OCI-LY7 (cell line): Measurements from ENCODE around the gene FAM217A. TPM values are rescaled to one million over a fixed set of nuclear protein-coding genes. Genes with fewer than 3 reads are reported as not detected.

Source experiments
- BruUV-seq: library from RNA; stranded (reverse); fragments of 400-500 nt; replicated peaks from 2 replicates; lab custom pipeline; 2021; lab: Mats Ljungman, UMichigan
- CTCF ChIA-PET: fragments of 300-600 bp; sonication (Branson Sonifier 250); formaldehyde crosslinking; loops from one replicate; lab custom pipeline; 2022; ENCODE audit warnings: antibody characterized with exemption; ENCODE audit not compliant: unreplicated experiment; lab: Charles Lee
- POLR2A ChIA-PET: fragments of 300-600 bp; sonication (Branson Sonifier 250); formaldehyde crosslinking; loops from one replicate; lab custom pipeline; 2022; ENCODE audit warnings: antibody characterized with exemption; lab: Charles Lee
- DNase-seq: peaks from one replicate; pipeline ENCODE4 v3.0.0-alpha.2; 2015; ENCODE audit warnings: low spot score
- H2AFZ ChIP-seq: fragments of 200-600 bp; sonication (generic), shearing (Covaris generic); 2 replicates; pipeline ENCODE4 v1.6.1; 2014; ENCODE audit warnings: mild to moderate bottlenecking, antibody characterized with exemption, low read length, moderate library complexity
- H3K27ac ChIP-seq: fragments of 200-600 bp; sonication (generic); 2 replicates; pipeline ENCODE4 v1.5.1; 2014; ENCODE audit warnings: mixed run types, low read depth, mild to moderate bottlenecking, moderate library complexity, low read length, inconsistent platforms; ENCODE audit not compliant: poor library complexity, severe bottlenecking
- H3K36me3 ChIP-seq: fragments of 200-600 bp; sonication (generic); 2 replicates; pipeline ENCODE4 v1.6.1; 2014; ENCODE audit warnings: mild to moderate bottlenecking, antibody characterized with exemption, low read length, moderate library complexity, mixed read lengths; ENCODE audit not compliant: insufficient read depth
- H3K4me1 ChIP-seq: fragments of 200-600 bp; sonication (generic); 2 replicates; pipeline ENCODE4 v1.5.1; 2014; ENCODE audit warnings: mild to moderate bottlenecking, low read length; ENCODE audit not compliant: insufficient read depth, poor library complexity, severe bottlenecking
- H3K4me2 ChIP-seq: fragments of 200-600 bp; sonication (generic); 2 replicates; pipeline ENCODE4 v1.6.1; 2014; ENCODE audit warnings: mild to moderate bottlenecking, low read length
- H3K4me3 ChIP-seq: fragments of 200-600 bp; sonication (generic); 2 replicates; pipeline ENCODE4 v1.5.1; 2014; ENCODE audit warnings: mild to moderate bottlenecking, low read depth, low read length; ENCODE audit not compliant: poor library complexity, severe bottlenecking
- H3K79me2 ChIP-seq: fragments of 200-600 bp; sonication (generic); 2 replicates; pipeline ENCODE4 v1.6.1; 2016; ENCODE audit warnings: low read depth, mild to moderate bottlenecking, low read length, moderate library complexity, mixed read lengths; ENCODE audit not compliant: insufficient read depth
- H3K9me2 ChIP-seq: fragments of 200-600 bp; sonication (generic); 2 replicates; pipeline ENCODE4 v1.6.1; 2016; ENCODE audit warnings: mild to moderate bottlenecking, low read length, mixed read lengths; ENCODE audit not compliant: insufficient read depth
- H3K9me3 ChIP-seq: fragments of 200-600 bp; sonication (generic); 2 replicates; pipeline ENCODE4 v1.6.1; 2014; ENCODE audit warnings: mild to moderate bottlenecking, mixed run types, low read length, mixed read lengths
- H4K20me1 ChIP-seq: fragments of 200-600 bp; sonication (generic); 2 replicates; pipeline ENCODE4 v1.6.1; 2014; ENCODE audit warnings: mild to moderate bottlenecking, antibody characterized with exemption, low read length, moderate library complexity, mixed read lengths; ENCODE audit not compliant: insufficient read depth
- CTCF ChIP-seq: fragments of 200-600 bp; sonication (generic); conservative IDR thresholded peaks from 2 replicates; pipeline ENCODE4 v1.5.1; 2014; ENCODE audit warnings: mild to moderate bottlenecking, antibody characterized with exemption, low read length, moderate library complexity, mixed read lengths
- EZH2phosphoT487 ChIP-seq: fragments of 200-600 bp; sonication (generic); IDR thresholded peaks from 2 replicates; pipeline ENCODE4 v1.6.1; 2018; ENCODE audit warnings: low read depth, borderline replicate concordance, mild to moderate bottlenecking, mixed run types, antibody characterized with exemption, low read length, moderate library complexity, mixed read lengths
- intact Hi-C: fragments of 100-400 bp; cut with micrococcal nuclease; formaldehyde crosslinking; loops from one replicate; pipeline ENCODE4 v1.10.0; 2022; ENCODE audit not compliant: unreplicated experiment
- total RNA-seq, 2 experiments: library from RNA; depleted of rRNA in 1 of 2; stranded (reverse); fragments of >200 nt in 1 of 2; shearing (Covaris generic) in 1 of 2; gene quantifications; 2 replicates each; pipeline ENCODE4 v1.2.3, GENCODE V29; 2014 to 2022

The FAM217A gene
- total RNA-seq, 2 experiments from 2014 or later: not detected

GRCh38 chr6:4020822-4021132 is 58.2 kb downstream of the FAM217A start:
- TF ChIP-seq EZH2phosphoT487 (no peak), CTCF (no peak)
- no TSS peak for BruUV-seq
- no peaks in the 10 kb centered on the region for H3K9me3 ChIP-seq
- peaks cover 81% of the 10 kb centered on the region for H3K79me2 ChIP-seq
- H2AFZ ChIP-seq: peak overlapping the region; percentile 71; the same call in 1 of the 2 replicates
- peak overlapping the region; percentile 98 for H3K4me2 ChIP-seq
- H3K4me1 ChIP-seq: peaks cover 51% of the 10 kb centered on the region
- ChIA-PET POLR2A (interaction anchor here (0.6 to 2.3 kb wide), 15 partner anchors 8 to 1041 kb away, joined by 3 to 12 read pairs (median 5); partner anchors contain the start of gene ECI2), CTCF (interaction anchor here (0.6 to 1.9 kb wide), 6 partner anchors 10 to 982 kb away, joined by 3 to 6 read pairs (median 4); no protein-coding TSS in a partner anchor)
- intact Hi-C loops: loop anchor here (1.0 to 10.0 kb wide), 5 partner anchors 115 to 953 kb away; partner anchors contain the start of genes CDYL, ECI2 and RIPK1
- no peaks in the 10 kb centered on the region for H3K9me2 ChIP-seq
- peak overlapping the region; percentile 75 for H3K4me3 ChIP-seq
- no peak for DNase-seq
- H4K20me1 ChIP-seq: peaks cover 31% of the 10 kb centered on the region
- peaks cover 34% of the 10 kb centered on the region for H3K36me3 ChIP-seq
- H3K27ac ChIP-seq: peak overlapping the region; percentile 83

GRCh38 chr6:4018924-4019236 is 60.1 kb downstream of the FAM217A start:
- TF ChIP-seq EZH2phosphoT487: no peak
- no peak for TF ChIP-seq CTCF
- intact Hi-C loops: no loop called here
- peaks cover 13% of the 10 kb centered on the region for H4K20me1 ChIP-seq
- ChIA-PET POLR2A (interaction anchor here (0.8 to 2.0 kb wide), 3 partner anchors 21 to 300 kb away, joined by 5 to 6 read pairs (median 5); no protein-coding TSS in a partner anchor), CTCF (interaction anchor here (0.9 kb wide), 1 partner anchor 758 kb away, joined by 5 read pairs; no protein-coding TSS in a partner anchor)
- H3K9me3 ChIP-seq: no peaks in the 10 kb centered on the region
- H3K27ac ChIP-seq: peak overlapping the region; percentile 94
- DNase-seq: no peak
- peak overlapping the region; percentile 78 for H2AFZ ChIP-seq
- H3K4me2 ChIP-seq: peak overlapping the region; percentile 98
- peaks cover 43% of the 10 kb centered on the region for H3K4me1 ChIP-seq
- H3K9me2 ChIP-seq: no peaks in the 10 kb centered on the region
- H3K36me3 ChIP-seq: peaks cover 34% of the 10 kb centered on the region
- BruUV-seq: no TSS peak
- H3K4me3 ChIP-seq: peak overlapping the region; percentile 89
- peaks cover 81% of the 10 kb centered on the region for H3K79me2 ChIP-seq

Other genes starting within 250 kb of the FAM217A start
- gene FAM50B, start 229.8 kb downstream of the FAM217A start, total RNA-seq (2014; rRNA removed; shearing (Covaris generic)): not detected in 2 replicates
- not detected in 2 replicates for gene FAM50B, start 229.8 kb downstream of the FAM217A start, total RNA-seq (2022)
- 49.3 and 60.8 TPM in 2 replicates for gene ECI2, start 56.4 kb upstream of the FAM217A start, total RNA-seq (2014; rRNA removed; shearing (Covaris generic))
- 45.8 and 50.4 TPM in 2 replicates for gene ECI2, start 56.4 kb upstream of the FAM217A start, total RNA-seq (2022)